Prostate gland (tissue), 2 donors: ENCODE results near the gene TMEM258.

Source experiments
- CTCF ChIP-seq, 4 experiments: fragments of 200-600 bp in 2 of 4; fragments of 450-650 bp in 2 of 4; sonication (generic) in 2 of 4; IDR thresholded peaks; 1 replicate in 3 of 4; 2 replicates in 1 of 4; pipeline ENCODE4 v1.5.1; 2016 to 2019; ENCODE audit warnings: antibody characterized with exemption in 4 of 4, mild to moderate bottlenecking in 2 of 4, moderate library complexity in 2 of 4
- POLR2AphosphoS5 ChIP-seq: sonication (generic); formaldehyde crosslinking; IDR thresholded peaks from one replicate; pipeline ENCODE4 v1.6.1; 2017; ENCODE audit warnings: antibody characterized with exemption

DNA sequence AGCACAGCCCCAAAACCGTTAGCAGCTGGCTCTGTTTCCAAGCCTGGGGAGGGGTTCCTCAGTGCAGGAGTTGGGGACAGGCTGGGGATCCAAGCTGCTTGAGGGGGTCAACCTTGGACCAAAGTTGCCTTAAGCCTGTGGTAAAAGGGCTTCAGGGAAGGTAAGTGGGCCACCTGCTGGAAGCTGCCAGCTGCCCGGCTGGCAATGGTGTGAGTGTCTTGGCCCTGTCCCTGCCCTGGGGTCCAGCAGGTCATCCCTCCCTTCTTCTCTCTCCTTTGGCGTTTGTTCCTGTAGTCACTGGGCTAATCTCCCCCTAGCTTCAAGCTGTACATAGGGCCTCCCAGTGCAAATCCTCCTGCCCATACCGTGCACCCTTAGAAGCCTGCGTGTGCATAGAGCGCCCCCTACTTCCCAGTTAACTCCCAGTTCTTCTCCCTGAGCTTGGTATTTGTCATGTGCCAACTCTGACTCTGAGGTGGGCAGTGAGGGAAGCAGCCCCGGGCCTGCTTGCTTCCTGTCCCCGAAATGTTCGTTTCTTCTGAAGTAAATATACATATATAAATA is 4.4 kb downstream of the TMEM258 start:
- TF ChIP-seq CTCF (IDR thresholded peaks at IDR 0.05) (peak in 1 of 4 experiments; percentile 32), POLR2AphosphoS5 (no peak)
